ENCODE results near the gene VILL.

- TF ChIP-seq EZH2 (IDR thresholded peaks at IDR 0.05; ENCODE audit: borderline replicate concordance, control insufficient read depth, low read depth, low read length) (no peak), KDM1A (IDR thresholded peaks at IDR 0.05; ENCODE audit: borderline replicate concordance) (no peak), EP300 (IDR thresholded peaks at IDR 0.05; ENCODE audit: borderline replicate concordance in 1 of 2, control insufficient read depth in 1 of 2, low read depth in 2 of 2, low read length in 2 of 2) (no peak), ZNF274 (IDR thresholded peaks at IDR 0.05; ENCODE audit: insufficient read depth, insufficient read length) (no peak)
These were observed 19.4 kb downstream of the VILL start for GRCh38 chr3:38009807-38010591.
